Ureter (tissue), 1 donor: ENCODE data around the gene RNF168. TPM values are rescaled to one million over a fixed set of nuclear protein-coding genes. Genes with fewer than 3 reads are reported as not detected.

Experiments used
- total RNA-seq: library from RNA; stranded (reverse); gene quantifications from one replicate; pipeline ENCODE4 v1.2.4, GENCODE V29; 2023
- donor health status: DM: yes; HTN: yes; CAD: no.

Gene RNF168
- total RNA-seq, 1 donor from 2014 or later = 23.0 TPM

Other genes with a start within 250 kb of the RNF168 start
- gene PCYT1A, start 216.0 kb downstream of the RNF168 start, total RNA-seq = 65.7 TPM
- gene DYNLT2B, start 185.5 kb downstream of the RNF168 start, total RNA-seq = 6.9 TPM
- 0.49 TPM for gene TM4SF19, start 165.4 kb downstream of the RNF168 start, total RNA-seq
- gene UBXN7, start 71.3 kb downstream of the RNF168 start, total RNA-seq = 53.2 TPM
- gene SMCO1, start 11.6 kb upstream of the RNF168 start, total RNA-seq = not detected
- 8.1 TPM for gene WDR53, start 64.8 kb upstream of the RNF168 start, total RNA-seq
- gene FBXO45, start 64.9 kb upstream of the RNF168 start, total RNA-seq = 5.8 TPM
- gene NRROS, start 135.9 kb upstream of the RNF168 start, total RNA-seq = 4.2 TPM
- gene CEP19, start 208.5 kb upstream of the RNF168 start, total RNA-seq = 0.62 TPM
- gene PIGX, start 208.6 kb upstream of the RNF168 start, total RNA-seq = 13.4 TPM
- gene PAK2, start 236.1 kb upstream of the RNF168 start, total RNA-seq = 55.0 TPM